ENCODE measurements around the gene HTRA3.

HTRA3 gene

DNA sequence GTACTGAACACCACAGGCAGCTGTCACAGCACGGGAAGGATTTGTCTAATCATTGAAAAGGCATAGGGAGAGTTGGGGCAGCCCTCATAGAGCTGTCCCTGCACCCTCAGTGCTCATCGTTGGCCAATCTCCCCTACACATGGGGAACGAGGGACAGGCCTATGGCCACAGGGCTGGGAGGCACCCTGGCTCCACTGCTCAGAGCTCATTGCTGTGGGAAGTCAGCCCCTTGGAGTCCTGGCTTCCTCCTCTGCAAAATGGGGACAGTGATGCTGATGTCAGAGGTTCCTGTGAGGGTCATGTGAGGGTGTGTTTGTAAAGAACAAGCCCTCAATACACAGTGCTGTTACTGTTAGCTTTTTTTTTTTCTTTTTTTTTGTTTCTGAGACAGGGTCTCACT lies 19.3 kb upstream of the HTRA3 start:
- DNase-seq: no peak

DNA sequence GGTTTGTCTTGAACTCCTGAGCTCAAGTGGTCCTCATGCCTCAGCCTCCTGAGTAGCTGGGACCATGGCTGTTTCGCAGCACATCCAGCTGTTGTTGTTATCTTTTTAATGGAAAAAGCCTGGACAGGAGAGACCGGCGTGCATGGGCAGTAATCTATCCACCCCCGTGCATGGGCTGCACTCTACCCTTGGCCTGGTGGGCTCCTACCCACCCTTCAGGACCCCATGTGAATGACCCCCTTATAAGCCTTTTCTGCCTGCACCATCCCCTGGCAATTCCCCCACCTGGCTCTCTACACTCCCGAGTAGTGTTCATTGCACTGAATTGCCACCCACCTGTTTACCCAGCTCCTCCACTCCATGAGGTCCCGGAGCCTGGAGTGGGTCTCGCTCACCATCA lies 18.9 kb upstream of the HTRA3 start:
- no peak for DNase-seq

DNA sequence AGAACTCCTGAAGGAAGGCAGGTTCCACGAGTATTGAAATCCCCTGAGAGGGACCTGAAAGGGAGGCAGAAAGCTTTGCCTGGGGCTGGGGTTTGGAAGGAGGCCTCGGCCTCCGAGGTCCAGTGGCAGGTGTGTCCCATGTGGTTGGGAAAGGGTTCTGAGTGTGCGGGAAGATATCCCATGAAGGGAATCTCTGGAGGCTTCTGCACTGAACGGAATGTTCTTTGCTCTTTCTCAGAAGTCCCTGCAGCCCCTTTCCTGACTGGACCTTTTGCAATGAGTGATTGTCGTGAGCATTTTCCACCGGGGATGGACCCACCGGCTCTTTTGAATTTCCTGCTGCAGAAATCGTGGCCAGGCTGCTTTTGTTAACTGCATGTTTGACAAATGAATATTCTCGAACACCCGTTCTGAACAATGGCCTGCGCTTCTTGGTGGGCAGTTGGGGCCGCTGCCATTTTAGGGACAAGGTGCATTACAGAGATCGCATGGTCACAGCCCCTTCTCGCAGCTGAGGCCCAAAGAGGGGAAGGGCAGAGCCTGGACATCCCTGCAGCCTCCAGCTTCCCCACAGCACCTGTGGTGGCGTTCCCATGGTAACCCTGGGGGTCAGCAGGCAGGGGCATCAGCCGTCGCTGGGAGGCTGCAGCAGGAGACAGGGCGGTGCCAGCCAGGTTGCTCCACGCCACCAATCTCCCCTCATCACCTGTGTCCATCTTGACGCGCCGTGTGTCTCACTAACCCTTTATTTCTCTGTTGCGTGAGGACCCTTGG lies 18.3 kb upstream of the HTRA3 start:
- no peak for DNase-seq

DNA sequence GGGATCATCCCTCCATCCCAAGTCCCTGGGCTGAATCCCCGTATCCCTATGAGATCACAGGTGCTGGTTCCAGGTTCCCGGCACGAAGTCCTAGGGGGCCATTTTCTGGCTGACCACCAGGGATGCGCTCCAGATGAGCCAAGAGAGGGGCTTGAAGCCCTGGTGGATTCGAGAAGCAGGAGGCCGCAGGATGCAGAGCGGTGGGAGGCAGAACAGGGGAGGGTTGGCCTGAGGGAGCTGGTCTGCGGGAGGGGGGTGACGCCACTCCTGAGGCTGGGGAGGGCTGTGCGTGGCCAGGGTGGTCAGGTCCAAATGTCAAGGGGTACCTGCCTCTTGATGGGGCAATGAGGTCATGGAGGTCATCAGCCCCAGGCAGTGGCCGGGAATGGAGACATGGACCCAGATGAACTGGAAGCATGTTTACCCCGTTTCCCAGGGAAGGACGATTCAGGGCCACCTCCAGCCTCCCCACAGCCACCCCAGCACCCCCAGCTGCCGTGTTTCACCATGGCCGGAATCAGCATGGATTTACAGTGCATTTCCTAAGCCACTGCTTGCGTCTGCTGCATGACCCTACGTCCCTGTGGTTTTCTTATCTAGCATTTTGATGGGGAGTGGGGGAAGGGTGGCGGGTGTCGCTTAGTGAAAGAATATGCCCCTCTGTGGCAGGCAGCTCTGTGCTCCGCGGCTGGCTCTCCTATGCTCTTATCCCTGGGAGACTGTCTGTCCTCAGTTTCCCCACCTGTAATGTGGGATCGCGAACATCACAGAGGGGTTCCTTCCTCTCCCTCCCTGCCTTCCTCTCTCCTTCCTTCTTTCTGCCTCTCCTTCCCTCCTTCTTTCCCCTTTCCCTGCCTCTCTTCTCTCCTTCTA lies 17.0 kb upstream of the HTRA3 start:
- no peak for DNase-seq

DNA sequence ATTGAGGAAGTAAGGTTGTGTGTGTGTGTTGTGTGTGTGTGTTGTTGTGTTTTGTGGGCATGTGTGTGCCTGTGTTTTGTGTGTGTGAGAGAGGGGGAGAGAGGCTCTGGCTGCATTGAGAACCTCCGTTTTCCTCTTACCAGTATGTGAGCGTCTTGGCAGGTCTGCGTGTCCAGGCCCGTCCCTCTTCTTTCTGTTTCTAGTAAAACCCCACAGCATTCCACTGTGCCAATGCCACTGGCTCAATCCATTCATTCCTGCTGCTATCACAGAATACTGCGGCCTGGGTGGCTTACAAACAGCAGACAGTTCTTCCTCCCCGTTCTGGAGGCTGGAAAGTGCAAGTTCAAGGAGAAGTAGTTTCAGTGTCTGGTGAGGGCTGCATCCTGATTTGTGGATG lies 15.5 kb upstream of the HTRA3 start:
- no peak for DNase-seq

DNA sequence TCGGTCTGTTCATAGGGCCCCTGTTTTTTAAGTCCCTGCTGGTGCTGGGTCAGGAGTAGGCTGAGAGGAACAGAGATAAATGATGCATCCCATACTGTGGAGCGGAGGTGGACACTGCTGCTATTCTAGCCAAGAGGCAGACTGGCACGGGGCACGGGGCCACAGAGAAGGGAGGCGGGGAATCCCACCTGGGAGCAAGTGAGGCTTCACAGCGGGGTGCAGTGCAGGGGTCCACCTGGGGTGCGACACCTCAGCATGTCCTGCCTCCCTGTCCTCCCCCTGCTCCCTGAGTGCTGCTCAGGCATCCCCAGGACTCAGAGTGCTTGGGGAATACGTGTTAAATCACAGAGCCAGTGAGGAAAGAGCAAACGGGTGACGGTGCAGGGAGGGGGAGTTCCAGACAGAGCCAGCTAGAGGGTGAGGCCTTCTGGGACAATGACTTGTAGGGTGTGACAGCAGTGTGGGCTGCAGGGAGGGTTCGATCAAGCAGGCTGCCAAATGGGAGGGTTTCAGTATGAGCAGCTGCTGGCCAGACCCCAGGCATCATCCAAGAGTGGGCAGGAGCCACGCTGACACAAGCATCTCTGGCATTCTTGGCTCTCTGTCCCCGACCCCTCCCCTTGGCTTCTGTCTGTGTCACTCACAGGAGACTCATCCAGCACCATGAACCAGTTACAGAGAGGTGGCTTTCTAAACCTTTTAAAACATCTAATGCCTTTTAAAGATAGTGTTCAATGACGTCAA lies 13.7 kb upstream of the HTRA3 start:
- DNase-seq: no peak

DNA sequence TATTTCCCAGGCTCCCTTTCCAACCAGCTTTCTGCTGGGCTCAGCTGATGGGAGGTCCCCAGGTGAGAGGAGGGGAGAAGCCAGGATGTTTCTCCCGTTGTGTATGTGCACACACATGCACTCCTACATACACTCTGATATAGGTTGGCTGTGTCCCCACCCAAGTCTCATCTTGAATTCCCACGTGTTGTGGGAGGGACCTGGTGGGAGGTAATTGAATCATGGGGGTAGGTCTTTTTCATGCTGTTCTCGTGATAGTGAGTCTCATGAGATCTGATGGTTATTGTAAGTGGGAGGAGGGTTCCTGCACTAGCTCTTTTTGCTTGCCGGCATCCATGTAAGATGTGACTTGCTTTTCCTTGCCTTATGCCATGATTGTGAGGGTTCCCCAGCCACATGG lies 11.7 kb upstream of the HTRA3 start:
- no peak for DNase-seq

DNA sequence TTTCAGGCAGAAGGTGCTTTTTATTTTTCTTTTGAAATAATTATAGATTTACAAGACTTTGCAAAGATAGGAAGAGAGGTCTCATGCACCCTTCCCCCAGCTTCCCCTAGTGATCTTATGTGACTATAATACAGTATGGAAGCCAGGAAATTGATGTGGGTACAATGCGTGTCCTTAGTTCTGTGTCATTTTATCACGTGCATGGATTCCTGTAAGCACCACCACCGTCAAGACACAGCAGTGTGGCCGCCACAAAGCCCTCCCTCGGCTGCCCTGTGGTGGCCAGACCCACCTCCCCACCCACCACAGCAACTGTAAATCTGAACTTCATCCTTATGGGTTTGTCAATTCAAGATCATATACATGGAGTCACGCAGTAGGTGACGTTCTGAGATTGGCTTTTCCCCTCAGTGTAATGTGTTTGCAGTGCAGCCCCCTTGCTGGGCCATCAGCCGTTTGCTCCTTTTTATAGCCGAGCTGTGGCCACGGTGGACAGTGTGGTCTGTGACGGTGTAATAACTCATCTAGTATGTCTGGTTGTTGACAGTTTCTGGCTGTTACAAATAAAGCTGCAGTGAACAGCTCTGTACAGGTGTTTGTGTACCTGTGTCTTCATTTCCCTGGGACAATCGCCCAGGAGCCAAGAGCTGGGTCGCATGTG lies 10.9 kb upstream of the HTRA3 start:
- no peak for DNase-seq

DNA sequence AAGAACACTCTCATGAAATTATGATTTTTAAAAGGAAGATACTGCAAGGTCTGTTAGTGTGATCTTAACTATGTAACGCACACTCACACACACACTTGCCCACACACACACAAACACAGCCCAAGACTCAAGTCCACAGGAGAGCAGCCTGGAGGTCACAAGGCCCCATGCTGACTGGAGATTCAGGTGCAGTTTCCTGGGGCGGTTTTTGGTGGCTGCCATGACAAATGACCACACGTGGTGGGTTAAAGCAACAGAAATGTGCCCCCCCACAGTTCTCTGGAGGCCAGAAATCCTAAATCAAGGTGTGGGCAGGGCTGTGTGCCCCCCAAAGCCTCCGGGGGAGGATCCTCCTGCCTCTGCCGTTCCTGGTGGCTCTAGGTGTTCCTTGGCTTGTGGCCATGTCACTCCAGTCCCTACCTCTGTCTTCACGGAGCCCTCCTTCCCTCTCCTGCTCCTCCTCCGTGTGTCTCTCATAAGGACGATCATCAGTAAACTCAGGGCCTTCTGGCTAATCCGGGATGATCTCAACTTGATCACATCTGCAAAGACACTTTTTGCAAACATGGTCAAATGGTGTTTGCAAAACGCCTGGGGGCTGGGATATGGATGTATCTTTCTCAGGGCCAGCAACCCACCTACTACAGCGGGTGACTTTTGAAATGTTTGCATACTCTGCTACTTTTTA lies 9.7 kb upstream of the HTRA3 start:
- DNase-seq: no peak

DNA sequence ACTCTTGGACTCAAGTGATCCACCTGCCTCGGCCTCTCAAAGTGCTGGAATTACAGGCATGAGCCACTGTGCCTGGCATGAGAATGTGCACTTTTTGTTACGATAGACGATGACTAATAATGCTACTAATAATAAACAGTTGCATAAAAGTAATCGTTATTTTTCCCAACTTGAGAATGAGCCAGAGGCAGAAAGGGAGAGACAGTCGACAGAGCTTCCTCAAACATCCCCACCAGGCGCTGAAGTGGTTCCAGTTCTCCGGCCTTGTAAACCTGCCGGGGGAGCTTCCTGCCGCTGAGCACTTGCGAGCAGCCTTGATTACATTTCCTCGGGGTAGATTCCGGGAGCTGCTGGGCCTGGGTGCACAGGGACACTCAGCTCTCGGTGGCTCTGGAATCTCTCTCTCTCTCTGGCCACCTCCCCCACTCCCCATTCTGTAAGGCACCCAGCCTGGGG lies 8.9 kb upstream of the HTRA3 start:
- no peak for DNase-seq

DNA sequence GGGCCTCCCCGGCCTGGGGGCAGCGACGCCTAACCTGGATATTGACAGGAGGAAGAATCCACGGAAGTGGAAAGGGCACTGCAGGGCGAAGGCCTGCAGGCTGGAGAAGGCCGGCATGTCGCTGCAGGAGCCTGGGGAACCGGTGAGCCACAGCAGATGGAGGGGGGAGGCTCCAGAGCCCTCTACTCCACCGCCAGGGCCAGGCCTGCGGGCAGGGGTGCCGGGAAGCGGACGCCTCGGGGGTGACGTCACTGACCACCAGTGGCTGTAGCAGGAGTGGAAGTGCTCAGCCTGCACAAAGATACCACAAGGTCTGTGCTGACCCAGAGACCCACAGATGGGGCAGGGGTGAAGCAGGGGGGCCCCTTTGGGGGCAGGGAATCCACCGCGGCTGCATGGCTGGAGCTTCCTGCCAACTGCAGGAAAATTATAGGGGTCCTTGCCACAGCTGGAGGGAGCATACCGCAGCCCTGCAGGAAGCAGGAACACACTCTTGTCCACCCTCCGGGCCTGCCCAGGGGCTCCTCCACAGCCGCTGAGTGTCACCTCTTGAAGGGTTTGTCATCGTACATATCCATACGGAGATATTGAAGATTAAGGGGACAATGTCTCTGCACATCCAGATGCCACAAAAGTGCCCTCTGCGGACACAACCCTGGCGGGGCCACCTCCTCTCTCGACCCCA lies 7.6 kb upstream of the HTRA3 start:
- DNase-seq: no peak

DNA sequence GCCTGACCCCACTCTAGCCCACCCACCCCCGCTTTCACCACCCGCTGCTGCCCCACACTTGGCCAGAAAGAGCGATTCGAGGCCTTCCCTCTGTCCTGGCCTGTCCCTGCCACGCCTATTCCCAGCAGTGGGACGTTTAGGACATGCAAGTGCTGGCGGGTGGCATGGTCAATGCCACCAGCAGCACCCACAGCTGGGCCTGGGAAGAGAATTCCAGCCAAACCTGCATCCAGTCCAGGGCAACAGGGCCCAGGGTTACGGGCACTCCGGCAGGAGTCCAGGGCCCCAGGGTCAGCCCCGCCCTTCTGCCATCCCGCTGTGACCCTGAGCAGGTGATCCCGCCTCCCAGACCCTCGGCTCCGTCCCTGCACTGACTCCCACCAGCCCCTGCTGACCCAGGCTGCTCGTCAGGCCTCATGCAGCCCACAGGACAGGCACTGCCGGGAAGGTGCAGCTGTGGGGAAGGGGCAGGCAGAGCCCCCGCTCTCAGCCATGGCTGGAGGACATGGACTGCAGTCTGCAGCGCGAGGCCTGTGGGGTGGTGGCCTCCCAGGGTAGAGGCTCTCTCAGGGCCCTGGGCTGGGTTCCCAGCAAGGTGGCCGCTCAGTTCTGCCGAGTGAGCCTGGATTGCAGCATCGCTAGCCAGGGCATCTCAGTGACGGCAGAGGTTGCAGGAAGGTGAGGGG lies 6.8 kb upstream of the HTRA3 start:
- no peak for DNase-seq

DNA sequence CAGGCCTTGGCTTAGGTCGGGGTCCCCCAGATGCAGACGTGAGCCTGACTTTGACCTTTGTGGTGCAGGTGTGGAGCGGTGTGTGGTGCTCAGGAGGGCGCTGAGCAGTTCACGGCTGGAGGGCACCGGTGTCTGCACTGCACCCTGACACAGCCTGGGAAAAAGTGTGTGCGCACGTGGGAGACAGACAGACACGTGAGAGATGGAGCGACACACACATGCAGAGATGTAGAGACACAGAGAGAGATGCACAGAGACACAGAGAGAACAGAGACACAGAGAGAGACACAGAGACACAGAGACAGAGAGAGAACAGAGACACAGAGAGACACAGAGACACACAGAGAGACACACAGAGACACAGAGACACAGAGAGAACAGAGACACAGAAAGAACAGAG lies 6.2 kb upstream of the HTRA3 start:
- DNase-seq: no peak

DNA sequence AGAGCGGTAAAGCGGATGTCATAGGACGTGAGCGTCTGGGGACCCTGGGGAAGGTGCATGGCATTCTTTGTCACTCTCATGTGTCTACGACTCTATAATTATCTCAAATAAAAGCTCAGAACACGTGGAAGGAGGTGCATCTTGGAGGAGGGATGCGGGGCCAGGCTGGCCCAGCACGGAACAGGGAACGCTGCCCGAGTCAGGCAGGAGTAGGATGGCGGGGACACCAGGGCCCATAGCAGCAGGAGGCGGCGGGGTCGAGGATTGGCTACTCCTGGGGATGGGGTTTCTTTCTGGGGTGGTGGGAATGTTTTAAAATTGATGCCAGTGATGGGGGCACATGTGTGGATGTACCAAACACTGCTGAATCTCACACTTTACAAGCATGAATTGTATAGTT lies 5.4 kb upstream of the HTRA3 start:
- no peak for DNase-seq

DNA sequence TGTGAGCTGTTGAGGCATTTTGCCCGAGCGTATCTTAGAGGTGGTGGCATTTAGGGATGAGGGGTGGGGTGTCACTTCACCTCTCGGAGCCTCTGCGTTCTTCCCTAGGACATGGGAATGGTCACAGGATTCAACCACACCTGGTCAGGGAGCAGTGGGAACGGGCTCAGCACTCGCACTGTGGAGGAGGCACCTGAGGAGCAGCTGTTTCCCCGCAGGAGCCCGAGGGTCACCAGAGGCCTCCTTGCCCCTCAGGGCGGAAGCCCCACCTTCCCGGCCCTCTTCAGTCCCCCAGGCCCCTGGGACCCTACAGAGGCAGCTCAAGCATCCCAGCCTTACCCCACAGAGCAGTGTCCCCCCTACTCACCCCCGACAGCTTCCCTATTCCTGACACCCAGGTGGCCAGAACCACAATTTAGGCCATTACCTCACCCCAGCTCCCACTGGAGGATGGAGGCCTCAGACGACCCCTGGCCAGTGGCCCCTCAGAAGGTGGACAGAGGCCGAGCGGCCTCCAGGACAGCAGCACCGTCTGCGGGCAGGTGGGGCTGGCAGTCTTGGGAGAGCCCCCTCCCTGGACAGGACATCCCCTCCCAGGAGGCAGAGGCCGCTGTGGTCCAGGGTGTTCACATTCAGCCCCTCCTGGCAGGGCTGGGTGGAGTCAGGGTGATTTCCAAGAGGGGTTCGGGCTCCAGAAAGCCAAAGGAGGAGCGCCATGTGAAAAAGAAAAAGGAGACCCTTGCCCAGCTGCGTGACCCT lies 4.2 kb upstream of the HTRA3 start:
- no peak for DNase-seq

DNA sequence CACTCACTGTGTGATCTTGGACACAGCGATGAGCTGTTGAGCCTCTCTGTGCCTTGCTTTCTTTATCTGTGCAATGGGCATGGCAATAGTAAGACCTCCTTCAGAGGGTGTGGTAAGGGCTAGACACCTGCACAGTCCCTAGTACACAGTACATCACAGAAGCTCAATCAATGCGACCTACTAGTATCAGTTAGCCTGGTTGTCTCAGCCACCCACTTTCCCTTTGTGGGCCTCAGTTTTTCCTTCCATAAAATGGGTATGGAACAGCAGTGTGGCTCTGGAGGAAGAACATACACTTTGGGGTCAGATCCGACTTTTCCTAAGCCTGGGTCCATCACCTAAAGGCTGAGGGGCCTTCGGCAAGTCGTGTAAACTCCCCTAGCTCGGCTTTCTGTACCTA lies 3.5 kb upstream of the HTRA3 start:
- no peak for DNase-seq

DNA sequence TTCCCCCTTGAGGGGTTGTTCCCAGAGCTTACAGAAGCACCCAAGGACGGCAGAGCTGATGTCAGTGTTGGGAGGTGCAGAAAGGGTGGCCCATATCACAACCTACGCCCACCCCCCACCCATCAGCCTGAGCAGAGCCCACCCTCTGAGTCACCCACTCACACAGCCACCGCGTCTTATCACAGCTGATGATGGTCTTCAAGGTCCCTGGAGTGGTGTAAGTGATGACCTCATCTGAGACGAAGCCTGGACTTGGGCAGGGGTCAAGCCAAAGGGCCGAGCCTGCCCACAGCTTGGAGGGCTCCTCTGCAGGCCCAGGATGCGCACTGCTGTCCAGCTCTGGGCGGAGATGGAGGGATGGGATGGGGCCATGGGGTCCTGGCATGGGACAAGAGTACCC lies 3.0 kb upstream of the HTRA3 start:
- DNase-seq: no peak

DNA sequence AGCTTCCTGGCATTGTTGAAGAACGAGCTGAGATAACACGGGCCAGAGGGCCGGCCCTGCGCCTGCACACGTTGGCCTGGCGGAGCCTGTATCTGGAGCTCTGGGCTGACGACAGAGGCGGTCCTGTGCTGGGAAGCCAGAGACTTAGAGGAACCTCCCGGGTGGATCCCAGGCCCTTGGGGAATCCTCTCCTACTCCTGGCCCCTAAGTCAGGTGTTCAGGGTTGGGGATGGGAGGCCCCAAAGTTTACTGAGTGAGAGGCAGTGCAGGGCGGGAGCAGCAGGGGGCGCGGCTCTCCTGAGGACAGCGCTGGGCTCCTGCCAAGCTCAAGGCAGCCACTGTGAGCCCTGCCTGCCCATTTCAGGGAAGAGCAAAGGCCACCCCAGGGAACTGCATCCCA lies 2.5 kb upstream of the HTRA3 start:
- no peak for DNase-seq

DNA sequence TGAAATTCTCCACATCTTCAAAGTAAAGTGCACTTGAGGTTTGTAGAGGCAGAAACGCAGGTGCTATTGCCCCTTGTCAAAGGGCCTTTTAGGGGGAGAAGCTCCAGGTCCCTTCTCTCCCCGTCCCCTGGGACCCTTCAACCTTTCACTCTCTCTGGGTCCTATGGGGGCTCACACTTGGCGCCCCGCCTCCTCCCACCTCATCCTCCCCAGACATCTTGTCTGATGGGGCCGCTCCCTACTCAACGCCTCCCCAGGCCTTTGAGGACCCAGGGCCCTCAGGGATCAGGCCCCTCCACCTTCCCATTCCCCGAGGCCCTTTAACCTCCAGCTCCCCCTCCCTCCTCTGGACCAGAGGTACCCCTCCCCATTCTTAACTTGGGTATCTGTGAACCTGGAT lies 1.3 kb upstream of the HTRA3 start:
- DNase-seq: no peak

DNA sequence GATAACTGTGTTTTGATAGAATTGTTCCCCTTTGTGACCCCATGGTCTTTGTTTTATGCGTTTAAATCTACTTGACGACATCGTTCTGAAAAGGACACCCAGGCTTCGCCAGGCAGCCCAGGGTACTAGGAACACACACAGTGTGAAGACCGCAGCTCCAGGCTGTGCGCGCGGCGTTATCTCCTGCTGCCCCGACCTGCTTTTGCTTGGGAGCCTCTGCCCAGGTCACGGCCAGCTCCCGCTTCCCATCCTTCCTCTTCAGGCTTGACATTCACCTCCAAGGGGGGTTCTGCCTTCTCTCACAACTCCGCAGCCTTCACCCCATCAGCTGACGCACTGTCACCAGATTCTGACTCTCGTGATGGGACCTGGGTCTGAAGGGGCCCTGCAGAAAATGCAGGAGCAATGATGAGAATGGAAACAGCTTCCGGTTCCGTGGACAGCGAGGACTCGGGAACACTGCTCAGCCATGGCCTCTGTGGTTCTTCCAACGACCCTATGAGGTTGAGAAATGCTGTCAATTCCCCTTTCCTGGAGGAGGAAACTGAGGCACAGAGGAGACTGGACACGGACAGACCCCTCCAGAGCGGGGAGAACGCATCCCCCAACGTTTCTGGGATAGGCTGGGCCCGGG lies 536 bp upstream of the HTRA3 start:
- no peak for DNase-seq

Measured in NCI-H1436 (cell line).